GM19438 (cell line): ENCODE measurements around the gene TMEM222.
A peak's percentile ranks its signal among the peaks of the same experiment; 100 is the strongest.

Experiments
- ATAC-seq: cut with Tn5 transposase; IDR thresholded peaks from one replicate; pipeline ENCODE4 v1.9.1; 2021; ENCODE audit warnings: low read depth; ENCODE audit not compliant: unreplicated experiment

TMEM222 gene

DNA sequence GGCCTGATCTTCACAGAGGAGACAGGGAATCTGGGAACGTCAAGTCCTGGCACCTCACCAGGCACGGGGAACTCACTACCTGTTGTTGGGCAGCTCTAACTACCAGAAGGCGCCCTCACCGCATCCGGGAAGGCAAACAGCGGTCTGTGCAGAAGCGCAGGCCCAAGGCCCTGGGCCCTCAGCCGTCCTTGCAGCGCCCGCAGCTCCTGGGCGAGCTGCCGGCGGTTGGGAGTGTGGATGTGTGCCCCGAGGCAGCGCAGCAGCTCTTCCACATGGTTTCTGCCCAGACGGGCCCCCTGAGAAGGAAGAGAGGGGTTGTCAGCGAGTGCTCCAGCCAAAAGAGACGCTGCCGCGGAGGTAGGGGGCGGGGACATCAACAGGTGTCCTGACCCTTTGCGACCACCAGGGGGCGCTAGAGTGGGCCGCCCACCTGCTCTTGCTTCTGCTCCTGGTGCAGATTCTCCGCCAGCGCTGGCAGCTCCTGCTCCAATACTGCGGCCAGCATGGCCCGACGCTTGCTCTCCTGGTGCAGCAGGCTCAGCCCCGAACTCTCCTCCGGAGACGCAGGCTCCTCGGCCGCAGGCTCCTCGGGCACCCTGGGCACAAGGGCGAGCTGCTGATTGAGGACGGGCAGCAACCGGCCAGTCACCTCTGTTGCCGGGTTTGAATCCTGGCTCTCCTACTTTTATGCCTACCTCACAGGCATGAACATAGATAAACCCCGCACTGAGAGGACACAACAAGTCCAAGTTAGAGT, 35.5 kb downstream of the TMEM222 start:
- ATAC-seq: no peak

DNA sequence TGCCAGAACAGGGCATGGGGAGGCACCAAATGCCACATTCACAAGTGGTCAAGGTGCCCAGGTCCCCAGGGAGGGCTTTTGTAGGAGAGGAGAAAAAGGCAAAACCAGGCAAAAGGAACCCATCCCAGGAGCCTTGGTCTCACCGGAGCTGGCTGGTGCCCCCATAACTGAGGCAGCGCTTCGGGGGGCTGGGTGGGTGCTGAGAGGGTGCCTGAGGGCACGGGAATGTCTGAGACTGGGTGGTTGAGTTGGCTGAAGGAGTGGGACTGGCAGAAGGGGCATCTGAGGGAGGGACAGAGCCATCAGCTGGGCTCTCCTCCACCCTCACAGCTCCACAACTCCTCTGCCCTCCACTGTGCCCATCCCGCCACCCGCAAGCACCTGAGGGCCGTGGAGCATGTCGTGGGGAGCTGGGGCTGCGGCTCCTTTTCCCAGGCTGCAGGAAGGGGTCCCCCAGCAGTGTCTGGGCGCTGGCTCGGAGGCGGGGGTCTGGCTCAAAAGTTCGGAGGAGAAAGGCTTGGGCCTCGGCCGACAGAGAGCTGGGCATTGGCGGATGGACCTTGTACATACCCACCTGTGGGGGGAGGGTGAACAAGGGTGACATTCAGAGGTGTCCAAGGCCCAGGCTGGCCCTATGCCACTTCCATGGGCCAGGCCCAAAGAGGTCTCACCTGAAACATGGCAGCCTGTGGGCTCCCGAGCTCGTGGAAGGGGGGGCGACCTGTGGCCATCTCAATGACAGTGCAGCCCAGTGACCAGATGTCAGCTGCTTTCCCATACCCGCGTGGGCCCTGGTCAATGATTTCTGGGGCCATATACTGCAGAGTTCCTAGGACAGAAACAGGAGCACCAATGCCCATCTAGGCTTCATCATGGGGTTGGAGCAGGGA, 36.3 kb downstream of the TMEM222 start:
- no peak for ATAC-seq

DNA sequence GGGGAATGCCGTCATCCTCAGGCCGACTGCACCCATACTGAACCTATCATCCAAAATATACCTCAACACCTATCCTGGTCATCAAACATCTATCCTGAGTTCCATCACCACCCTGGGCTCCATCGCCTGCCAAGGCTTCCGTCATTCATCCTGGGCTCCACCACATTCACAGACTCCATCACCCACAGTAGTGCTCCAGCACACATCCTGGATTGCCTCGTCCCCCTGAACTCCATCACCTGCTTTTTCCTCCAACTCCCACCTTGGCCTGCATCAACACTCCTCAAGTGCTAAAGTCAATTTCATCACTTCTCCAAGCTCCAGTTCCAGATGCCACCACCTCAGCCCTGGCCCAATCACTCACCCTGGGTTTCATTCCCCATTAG, 37.0 kb downstream of the TMEM222 start:
- ATAC-seq: no peak

DNA sequence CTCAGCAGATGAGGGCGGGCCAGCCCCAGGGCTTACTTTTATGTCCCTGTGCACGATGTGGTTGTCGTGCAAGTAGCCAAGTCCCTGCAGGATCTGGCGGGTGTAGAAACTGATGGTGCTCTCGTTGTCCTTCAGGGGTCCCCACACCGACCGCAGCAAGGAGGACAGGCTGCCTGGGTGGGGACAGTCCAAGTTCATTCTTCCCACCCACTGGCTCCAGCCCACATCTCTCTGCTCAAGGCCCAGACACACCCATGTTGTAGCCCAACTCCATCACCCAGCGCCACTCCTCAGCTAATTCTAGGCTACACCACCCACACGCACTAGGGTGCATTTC, 37.8 kb downstream of the TMEM222 start:
- ATAC-seq: no peak

DNA sequence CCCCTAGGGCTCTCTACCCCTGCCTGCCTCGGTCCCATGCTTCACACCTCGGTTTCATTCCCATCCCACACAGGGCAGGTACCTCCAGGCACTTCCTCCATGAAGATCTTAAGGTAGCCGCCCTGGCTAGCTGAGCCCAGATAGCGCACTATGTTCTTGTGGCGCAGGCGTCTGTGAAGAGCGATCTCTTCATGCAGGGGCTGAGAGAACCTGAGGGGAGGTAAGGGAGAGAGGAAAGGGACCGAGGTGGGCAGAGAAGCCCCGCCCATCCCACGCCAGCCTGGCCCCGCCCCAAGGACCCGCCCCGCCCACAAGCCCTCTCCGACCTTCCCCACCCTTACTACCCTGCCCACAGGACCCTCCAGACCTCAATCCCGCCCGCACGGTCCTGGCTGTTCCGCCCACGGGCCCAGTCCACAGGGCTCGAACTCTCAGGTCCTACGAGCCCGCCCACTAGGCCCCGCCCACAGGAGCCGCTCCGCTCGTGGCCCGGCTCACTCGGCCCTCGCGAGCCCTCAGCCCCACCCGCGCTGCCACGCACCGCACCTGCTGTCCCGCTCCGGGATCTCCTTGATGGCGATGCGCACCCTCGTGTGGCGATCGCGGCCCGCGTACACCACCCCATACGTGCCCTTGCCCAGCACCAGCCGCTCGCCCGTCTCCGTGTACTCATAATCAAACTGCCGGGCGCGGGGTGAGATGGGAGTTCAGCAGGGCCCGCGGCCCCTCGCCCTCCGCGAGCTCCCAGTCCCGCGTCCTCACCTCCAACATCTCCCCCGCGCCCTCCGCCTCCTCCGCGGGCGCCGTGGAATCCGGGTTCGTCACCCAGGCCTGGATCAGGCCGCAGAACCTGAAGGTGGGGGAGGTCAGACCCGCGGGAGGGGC, 38.4 kb downstream of the TMEM222 start:
- no peak for ATAC-seq

DNA sequence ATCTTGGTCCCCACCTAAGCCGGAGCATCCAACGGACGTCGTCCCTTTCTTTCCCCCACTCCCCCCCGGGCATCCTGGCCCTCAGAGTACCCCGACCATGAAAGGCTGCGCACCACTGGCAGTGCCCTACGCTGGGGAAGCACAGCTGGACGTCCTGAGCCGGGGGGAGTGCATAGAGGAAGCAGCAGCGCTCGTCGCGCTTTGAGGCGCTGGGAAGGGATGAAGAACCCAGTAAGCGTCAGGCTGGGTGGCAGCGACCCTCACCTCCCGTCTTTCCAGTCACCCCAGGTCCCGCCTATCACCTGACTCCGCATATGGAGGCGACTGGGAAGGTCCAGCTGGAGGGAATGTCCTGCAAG, 39.1 kb downstream of the TMEM222 start:
- ATAC-seq: no peak

DNA sequence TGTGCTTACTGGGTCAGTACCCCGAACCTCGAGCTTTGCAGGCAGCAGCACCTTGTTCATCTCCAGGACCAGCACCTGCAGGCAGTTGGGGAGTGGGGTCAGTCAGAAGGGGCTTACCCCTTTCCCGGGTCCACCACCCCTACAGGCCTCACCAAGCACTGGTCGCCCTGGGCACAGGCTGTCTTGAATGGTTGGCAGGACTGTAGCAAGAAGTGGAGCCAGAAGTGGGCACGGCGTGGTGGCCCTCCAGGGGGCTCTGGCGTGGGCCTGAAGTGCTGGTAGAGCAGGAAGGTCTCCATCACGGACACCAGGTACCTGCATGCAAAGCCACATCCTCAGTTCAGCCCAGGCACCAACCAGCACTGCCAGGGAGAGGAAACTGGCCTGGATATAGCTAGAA, 39.6 kb downstream of the TMEM222 start:
- no peak for ATAC-seq

DNA sequence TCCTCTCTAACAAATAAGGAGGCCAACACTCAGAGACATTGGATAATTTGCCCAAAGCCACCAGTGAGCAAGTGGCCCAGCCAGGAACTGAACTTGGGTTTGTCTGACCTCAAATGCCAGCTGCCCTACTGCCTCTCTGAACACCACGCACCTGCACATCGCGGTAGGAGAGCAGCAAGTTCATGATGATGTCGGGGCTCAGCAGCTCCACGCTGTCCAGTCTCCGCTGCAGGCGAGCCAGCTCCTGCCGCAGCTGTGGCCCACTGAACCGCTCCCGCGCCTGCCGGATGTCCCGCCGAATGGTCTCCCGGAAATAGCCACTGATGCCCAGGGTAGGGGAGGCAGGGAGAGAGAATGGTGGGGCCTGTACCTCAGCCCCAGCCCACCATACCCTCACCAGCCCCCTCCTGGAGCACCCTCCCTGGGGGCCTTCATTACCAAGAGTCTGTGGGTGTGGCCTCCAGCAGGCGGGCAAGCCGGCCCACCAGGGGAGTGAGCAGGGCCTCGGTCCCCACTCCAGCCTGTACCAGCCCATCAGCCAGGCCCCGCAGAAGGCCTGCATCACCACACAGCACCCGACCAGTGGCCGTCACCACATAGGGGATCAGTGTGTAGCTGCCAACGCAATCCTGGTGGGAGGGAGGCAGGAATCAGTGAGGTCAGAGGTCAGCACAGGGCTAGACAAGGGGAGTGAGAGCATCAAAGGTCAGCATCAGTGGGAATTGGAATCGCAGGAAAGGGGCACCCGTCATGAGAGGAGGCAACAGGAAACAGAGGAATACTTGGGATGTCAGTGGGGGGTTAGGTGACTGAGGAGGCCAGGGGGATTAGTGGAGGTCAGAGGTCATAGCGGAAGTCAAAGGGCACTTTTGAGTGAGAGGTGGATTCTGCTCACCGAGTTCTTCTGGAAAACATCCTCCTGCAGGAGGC, 42.1 kb downstream of the TMEM222 start:
- no peak for ATAC-seq

DNA sequence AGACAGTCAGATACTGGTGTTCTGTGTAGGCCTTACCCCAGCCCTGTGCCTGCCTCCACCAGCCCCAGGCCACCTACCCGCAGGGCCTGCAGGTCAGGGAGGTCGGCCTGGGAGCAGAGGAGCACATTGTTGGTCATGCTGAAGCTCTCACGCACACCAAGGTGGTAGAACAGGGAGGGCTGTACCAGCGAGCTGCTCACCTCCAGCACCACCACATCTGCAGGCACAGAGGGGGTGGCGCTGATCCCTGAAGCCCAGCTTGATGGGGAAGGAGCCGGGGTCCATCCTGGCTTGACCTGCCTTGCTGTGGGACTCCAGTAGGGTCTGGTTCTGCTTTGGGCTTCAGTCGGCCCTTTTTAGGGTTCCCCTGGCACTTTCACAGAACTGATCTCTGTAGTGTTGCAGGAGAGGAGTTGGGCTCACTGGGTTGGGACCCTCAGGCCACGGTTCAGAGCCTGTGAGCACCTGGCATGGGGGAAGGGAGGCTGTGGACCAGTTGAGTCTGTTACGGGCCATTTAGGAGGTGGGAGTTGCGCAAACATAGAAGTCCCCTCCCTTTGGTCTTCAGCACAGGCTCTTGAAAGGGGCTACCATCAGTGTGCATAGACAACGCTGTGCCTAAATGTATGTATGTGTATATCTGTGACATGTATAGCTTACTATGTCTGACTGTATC, 42.9 kb downstream of the TMEM222 start:
- peak; percentile 8 for ATAC-seq

DNA sequence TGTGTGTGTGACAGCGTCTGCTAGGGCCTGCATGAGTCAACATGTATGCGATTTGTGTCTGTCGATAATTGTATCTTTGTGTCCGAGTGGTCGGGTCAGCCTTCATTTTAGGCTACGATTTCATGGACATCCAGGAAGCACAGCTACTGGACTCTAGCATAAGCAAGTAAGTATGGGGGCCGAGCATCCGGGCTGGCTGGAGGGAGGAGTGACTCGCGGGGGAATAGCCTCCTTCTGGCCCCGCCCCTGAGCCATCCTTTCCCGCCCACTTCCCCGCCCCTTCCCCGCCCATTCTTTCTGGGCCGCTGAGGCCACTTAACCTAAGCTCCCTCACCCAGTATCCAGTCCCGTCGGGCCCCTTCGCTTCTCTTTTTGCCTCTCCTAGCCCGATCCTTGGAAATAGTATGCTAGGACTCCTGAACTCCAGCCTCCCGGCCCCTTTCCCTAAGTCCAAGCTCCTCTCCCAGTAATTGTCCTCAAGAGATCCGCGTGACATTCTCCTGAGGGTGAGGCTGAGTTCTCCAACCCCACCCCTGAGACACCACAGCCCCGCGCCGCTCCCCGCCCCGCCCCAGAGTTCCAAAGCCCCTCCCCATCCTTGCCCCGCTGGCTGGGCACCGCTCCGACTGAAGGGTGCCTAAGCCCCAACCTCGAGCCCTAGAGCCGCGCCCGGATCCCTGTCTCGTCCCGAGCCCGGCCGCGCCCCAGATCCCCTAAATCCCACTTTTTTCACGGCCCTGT, 43.6 kb downstream of the TMEM222 start:
- ATAC-seq: peak; percentile 35

DNA sequence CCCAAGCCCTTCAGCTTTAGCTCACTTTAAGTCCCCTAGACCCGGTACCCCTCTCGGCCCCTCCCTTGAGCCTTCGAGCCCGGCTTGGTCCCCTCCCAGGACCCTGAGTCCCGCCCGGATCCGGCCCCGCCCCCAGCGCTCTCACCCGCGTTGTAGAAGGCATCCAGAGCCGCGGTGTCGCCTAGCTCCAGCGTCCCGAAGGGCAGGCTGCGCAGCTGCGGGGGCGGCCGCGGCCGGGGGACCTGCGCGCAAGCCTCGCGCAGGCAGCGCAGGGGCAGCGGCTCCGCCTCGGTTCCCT, 44.1 kb downstream of the TMEM222 start:
- peak; percentile 41 for ATAC-seq

DNA sequence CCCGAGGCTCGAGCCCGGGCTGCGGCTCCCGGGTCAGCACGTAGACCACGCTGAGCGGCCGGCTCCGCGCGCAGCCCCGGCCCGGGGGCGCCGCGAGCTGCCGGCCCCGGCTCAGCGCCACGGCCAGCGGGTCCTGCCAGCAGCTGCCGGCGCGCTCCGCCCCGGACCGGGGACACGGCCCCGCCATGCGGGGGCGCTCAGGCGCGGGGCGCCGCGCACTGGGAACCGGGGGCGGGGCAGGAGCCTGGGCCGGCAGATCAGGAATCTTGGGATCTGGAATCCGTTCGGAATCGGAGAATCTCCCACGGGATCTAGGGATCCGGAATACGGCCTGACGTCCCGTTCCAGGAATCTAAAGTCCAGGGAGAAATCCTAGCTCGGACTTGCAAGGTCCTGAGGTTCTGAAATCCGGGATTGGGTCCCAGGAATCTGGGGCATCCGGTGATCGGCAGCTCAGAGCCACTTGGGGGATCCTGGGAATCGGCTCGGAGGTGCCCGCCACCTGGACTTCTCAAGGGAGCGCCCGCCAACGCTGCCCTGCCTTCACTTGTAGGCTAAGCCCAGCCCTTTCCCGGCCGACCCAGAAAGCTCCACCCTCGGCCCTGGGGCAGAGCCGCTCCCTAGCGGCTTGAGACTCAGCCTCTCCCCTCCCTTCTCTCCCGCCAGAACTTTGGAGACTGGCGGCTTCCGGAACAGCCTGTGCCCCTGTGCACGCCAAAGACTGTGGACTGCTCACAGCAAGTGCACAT, 44.6 kb downstream of the TMEM222 start, which contains the start of gene MAP3K6:
Gene MAP3K6, minus strand, starts transcription at position 551 of the 749 bp plus-strand sequence. Its CDS starts 364 bp downstream, at position 187.
- ATAC-seq: peak; percentile 38

DNA sequence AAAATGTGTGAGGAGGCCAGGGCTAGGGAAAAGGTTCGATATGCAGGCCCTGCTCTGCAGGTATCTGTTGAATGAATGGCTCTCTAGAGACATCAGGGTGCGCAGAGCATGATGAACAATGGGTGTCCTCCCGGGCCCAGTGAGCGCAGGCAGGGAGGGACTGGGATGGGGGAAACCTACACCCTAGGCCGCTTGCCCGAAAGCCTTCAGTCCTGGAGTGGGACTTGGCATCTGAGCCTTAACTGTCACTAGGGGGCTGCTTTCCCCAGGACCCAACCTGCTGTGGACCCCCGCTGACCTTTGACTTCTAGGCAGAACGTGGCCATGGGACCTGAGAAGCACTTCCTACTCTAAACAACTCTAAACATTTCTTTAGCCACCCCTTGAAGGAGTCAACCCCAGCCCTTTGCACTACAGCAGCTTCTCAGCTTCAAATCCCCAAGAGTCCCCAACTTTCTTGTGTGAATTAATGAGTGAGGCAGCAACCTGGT, 45.2 kb downstream of the TMEM222 start:
- ATAC-seq: no peak

DNA sequence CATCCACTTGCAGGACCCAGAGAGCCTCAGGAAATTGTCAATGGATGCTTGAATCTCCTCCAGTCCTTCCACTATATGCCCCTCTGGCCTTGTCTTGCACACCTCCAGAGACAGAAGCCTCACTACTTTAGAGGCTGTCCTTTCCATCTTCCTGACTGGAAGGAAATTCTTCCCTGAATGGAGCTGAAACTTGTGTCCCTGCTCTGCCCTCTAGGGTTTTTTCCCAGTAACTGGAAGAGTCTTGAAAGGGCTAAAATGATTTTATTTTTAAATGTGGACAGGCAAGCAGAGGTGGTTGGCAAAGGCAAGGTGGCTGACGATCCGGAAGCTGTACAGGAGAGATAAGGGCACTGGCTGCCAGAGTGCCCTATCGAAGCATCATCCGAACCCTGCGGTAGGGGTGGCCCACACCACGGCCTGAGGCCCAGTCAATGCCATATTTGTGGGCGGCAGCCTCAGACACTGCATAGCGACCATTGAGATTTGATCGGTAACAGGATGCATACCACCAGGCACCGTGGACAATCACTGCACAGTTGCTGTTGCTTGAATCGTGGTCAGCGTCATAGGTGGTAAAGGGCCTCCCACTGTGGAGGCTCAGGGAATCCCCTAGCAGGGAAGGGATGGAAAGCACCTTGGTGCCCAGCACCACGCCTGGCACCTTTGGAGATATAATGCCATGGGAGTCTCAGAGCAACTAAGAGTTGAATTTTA, 47.1 kb downstream of the TMEM222 start:
- no peak for ATAC-seq

DNA sequence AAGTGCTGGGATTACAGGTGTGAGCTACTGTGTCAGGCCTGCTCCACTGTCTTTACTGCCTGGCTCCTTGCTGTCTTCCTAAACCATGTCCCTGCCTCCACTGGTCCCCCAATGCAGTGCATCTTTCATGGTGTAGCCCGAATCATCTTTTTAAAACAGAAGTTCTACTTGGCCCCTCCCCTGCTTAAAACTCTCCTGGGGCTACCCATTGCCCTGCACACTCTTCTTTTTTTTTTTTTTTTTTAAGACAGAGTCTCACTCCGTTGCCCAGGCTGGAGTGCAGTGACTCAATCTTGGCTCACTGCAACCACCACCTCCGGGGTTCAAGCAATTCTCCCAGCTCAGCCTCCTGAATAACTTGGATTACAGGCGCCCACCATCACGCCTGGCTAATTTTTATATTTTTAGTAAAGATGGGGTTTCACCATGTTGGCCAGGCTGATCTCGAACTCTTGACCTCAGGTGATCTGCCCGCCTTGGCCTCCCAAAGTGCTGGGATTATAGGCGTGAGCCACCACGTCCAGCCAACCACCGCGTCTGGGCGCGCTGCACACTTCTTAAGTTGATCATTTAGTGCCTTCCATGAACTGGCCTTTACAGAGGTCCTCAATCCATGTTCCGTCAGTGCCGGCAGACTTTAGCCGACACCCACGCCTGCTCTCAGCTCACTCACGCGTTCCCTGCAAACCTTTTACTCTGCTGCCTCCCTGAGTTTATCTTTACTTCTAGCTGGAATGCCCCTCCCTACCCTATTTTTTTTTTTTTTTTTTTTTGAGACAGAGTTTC, 50.3 kb downstream of the TMEM222 start:
- no peak for ATAC-seq

DNA sequence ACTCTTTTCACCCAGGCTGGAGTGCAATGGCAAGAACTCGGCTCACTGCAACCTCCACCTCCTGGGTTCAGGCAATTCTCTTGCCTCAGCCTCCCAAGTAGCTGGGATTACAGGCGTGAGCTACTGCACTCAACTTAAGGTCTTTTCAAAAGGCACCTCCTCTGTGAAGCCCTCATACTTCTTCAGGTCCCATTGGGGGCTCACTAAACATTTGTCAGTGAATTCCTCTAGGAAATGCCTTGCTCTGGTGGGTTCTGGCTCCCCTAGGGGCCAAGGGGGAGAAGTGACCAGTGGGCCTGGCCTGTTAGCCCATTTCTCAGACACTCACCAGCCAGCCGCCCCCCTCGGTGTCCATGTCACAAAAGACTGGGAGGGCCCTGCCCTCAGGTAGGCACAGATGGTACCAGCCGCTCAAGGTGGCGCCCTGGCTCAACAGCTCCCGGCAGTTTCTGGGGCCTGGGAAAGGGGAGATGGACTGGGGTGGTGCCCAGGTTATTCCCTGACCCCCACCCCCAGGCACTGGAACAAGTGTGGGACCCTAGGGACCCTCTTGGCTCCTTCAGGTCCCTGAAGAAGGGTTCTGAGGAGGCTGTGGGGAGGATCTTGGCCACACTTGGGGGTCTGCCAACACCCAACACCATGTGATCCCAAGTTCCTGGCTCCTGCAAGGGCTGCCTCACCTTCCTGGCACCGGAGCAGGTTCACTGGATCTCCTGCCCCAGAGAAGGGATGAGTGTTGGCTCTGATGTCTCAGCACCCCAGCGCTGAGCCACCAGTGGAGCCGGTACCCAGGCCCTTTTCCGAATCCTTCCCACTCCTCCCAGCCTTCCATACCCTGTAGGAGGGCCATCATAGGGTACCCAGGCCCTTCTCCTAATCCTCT, 51.1 kb downstream of the TMEM222 start:
- no peak for ATAC-seq
